ENCODE measurements around the gene MYT1. TPM values are rescaled to one million over a fixed set of nuclear protein-coding genes. Genes with fewer than 3 reads are reported as not detected.

The MYT1 gene
- total RNA-seq, 1 experiment from 2014 or later, result 0.22 TPM

- CTCF ChIA-PET, result no interaction called here
- Histone ChIP-seq H4K20me1 (ENCODE audit: low read length) (no peaks in the 10 kb centered on the region), H3F3A (ENCODE audit: low read length, unreplicated experiment) (no peaks in the 10 kb centered on the region), H3K9me2 (replicated peaks; ENCODE audit: low read length) (no peaks in the 10 kb centered on the region), H3K36me3 (ENCODE audit: low read depth, low read length) (no peaks in the 10 kb centered on the region), H3K9ac (ENCODE audit: low read length) (no peak overlapping the region), H3K27ac (ENCODE audit: low read length) (no peak overlapping the region), H3K79me2 (ENCODE audit: low read length) (no peaks in the 10 kb centered on the region), H3K4me2 (ENCODE audit: low read length) (no peak overlapping the region), H3K27me3 (ENCODE audit: low read length) (peaks cover 15% of the 10 kb centered on the region; the same call in 1 of the 2 replicates), H3K4me1 (ENCODE audit: insufficient read depth, low read length) (no peaks in the 10 kb centered on the region), H2AFZ (ENCODE audit: low read length) (no peak overlapping the region), H3K9me3 (ENCODE audit: low read length) (no peaks in the 10 kb centered on the region), H3K4me3 (ENCODE audit: low read length) (no peak overlapping the region)
- DNase-seq (no peak), ATAC-seq (no peak; the same call in 1 of the 2 replicates)
- BruUV-seq (replicated peaks), result no TSS peak
- POLR2A ChIA-PET (ENCODE audit: unreplicated experiment), result no interaction called here
- intact Hi-C loops (cut with micrococcal nuclease), result no loop called here
- no peak for TF ChIP-seq EZH2phosphoT487 (IDR thresholded peaks at IDR 0.05; ENCODE audit: borderline replicate concordance, low read length)
- no peak for TF ChIP-seq EZH2 (IDR thresholded peaks at IDR 0.05; ENCODE audit: low read length, unreplicated experiment)
- no peak for TF ChIP-seq CTCF (conservative IDR thresholded peaks at IDR 0.05; ENCODE audit: low read depth, low read length)
Observed at GRCh38 chr20:64238115-64238825, 74.0 kb downstream of the MYT1 start.

GRCh38 chr20:64238851-64239387 lies 74.7 kb downstream of the MYT1 start:
- H3K36me3 ChIP-seq (ENCODE audit: low read depth, low read length), result no peaks in the 10 kb centered on the region
- no peak overlapping the region for H2AFZ ChIP-seq (ENCODE audit: low read length)
- H3K9me3 ChIP-seq (ENCODE audit: low read length), result no peaks in the 10 kb centered on the region
- H3K79me2 ChIP-seq (ENCODE audit: low read length), result no peaks in the 10 kb centered on the region
- no peak overlapping the region for H3K9ac ChIP-seq (ENCODE audit: low read length)
- H4K20me1 ChIP-seq (ENCODE audit: low read length), result no peaks in the 10 kb centered on the region
- TF ChIP-seq CTCF (conservative IDR thresholded peaks at IDR 0.05; ENCODE audit: low read depth, low read length) (no peak), EZH2 (IDR thresholded peaks at IDR 0.05; ENCODE audit: low read length, unreplicated experiment) (no peak), EZH2phosphoT487 (IDR thresholded peaks at IDR 0.05; ENCODE audit: borderline replicate concordance, low read length) (no peak)
- no TSS peak for BruUV-seq (replicated peaks)
- no peaks in the 10 kb centered on the region for H3K9me2 ChIP-seq (replicated peaks; ENCODE audit: low read length)
- ChIA-PET POLR2A (ENCODE audit: unreplicated experiment) (no interaction called here), CTCF (no interaction called here)
- peaks cover 21% of the 10 kb centered on the region; the same call in 1 of the 2 replicates for H3K27me3 ChIP-seq (ENCODE audit: low read length)
- intact Hi-C loops (cut with micrococcal nuclease), result no loop called here
- H3K4me2 ChIP-seq (ENCODE audit: low read length), result no peak overlapping the region
- H3F3A ChIP-seq (ENCODE audit: low read length, unreplicated experiment), result no peaks in the 10 kb centered on the region
- no peaks in the 10 kb centered on the region for H3K4me1 ChIP-seq (ENCODE audit: insufficient read depth, low read length)
- ATAC-seq (no peak; the same call in 1 of the 2 replicates), DNase-seq (no peak)
- H3K27ac ChIP-seq (ENCODE audit: low read length), result no peak overlapping the region
- H3K4me3 ChIP-seq (ENCODE audit: low read length), result no peak overlapping the region

Measured in PC-3 (cell line).